SK-N-SH (cell line): ENCODE measurements around the gene KYNU. TPM values are rescaled to one million over a fixed set of nuclear protein-coding genes. Genes with fewer than 3 reads are reported as not detected.
A peak's percentile ranks its signal among the peaks of the same experiment; 100 is the strongest.

ENCODE experiments used
- CTCF ChIA-PET: fragments of 300-600, 350-600 bp; formaldehyde crosslinking; extraction: SDS; loops from one replicate; lab custom pipeline; 2021; lab: Yijun Ruan, JAX
- POLR2A ChIA-PET: fragments of 350-600 bp; sonication (Branson Sonifier 250); formaldehyde crosslinking; extraction: SDS; loops from one replicate; lab custom pipeline; 2020; ENCODE audit warnings: antibody characterized with exemption, inconsistent platforms; lab: Yijun Ruan, JAX
- DNase-seq: peaks from one replicate; pipeline ENCODE4 v3.0.0; 2012
- H2AFZ ChIP-seq: fragments of 200-600 bp; sonication (generic); 2 replicates; pipeline ENCODE4 v1.8.1; 2016; ENCODE audit warnings: antibody characterized with exemption, mild to moderate bottlenecking, low read depth
- H3F3A ChIP-seq: fragments of 200-600 bp; sonication (generic); replicated peaks from 2 replicates; pipeline ENCODE3; 2016; ENCODE audit warnings: antibody characterized with exemption, mild to moderate bottlenecking; ENCODE audit not compliant: insufficient read depth
- H3K27ac ChIP-seq, 2 experiments: fragments of 200-500 bp in 1 of 2; fragments of 200-600 bp in 1 of 2; sonication (Bioruptor generic) in 1 of 2; sonication (generic), shearing (Covaris generic) in 1 of 2; 2 replicates each; pipeline versions ENCODE4 v1.5.1 to v1.6.1; 2014 to 2016; ENCODE audit warnings: low read depth in 2 of 2, inconsistent platforms in 1 of 2, low read length in 1 of 2, mild to moderate bottlenecking in 1 of 2, mixed read lengths in 1 of 2
- H3K27me3 ChIP-seq: fragments of 200-600 bp; sonication (generic), shearing (Covaris generic); 2 replicates; pipeline ENCODE4 v1.6.1; 2016; ENCODE audit warnings: mixed run types; ENCODE audit not compliant: insufficient read depth
- H3K36me3 ChIP-seq, 2 experiments: fragments of 200-500 bp in 1 of 2; fragments of 200-600 bp in 1 of 2; sonication (Bioruptor generic) in 1 of 2; sonication (generic) in 1 of 2; replicated peaks in 1 of 2; 2 replicates each; pipeline versions ENCODE3 to v1.5.1; 2014 to 2016; ENCODE audit warnings: low read length in 1 of 2, mild to moderate bottlenecking in 1 of 2; ENCODE audit not compliant: insufficient read depth in 2 of 2, control insufficient read depth in 1 of 2
- H3K4me1 ChIP-seq, 2 experiments: fragments of 200-500 bp in 1 of 2; fragments of 200-600 bp in 1 of 2; sonication (Bioruptor generic) in 1 of 2; sonication (generic), shearing (Covaris generic) in 1 of 2; 2 replicates each; pipeline versions ENCODE4 v1.5.1 to v1.6.1; 2014 to 2016; ENCODE audit warnings: low read depth in 1 of 2, low read length in 1 of 2, mixed run types in 1 of 2; ENCODE audit not compliant: insufficient read depth in 2 of 2, control insufficient read depth in 1 of 2
- H3K4me2 ChIP-seq: fragments of 200-600 bp; sonication (generic), shearing (Covaris generic); 2 replicates; pipeline ENCODE4 v1.6.1; 2017; ENCODE audit warnings: mixed run types
- H3K4me3 ChIP-seq, 2 experiments: fragments of 200-500 bp in 1 of 2; fragments of 200-600 bp in 1 of 2; sonication (Bioruptor generic) in 1 of 2; sonication (generic), shearing (Covaris generic) in 1 of 2; 2 replicates each; pipeline versions ENCODE4 v1.5.1 to v1.8.1; 2014 to 2016; ENCODE audit warnings: low read depth in 2 of 2, inconsistent platforms in 1 of 2, low read length in 1 of 2, mild to moderate bottlenecking in 1 of 2, mixed read lengths in 1 of 2, moderate library complexity in 1 of 2
- H3K79me2 ChIP-seq: fragments of 200-600 bp; sonication (generic); 2 replicates; pipeline ENCODE4 v1.8.1; 2017; ENCODE audit warnings: mild to moderate bottlenecking; ENCODE audit not compliant: insufficient read depth
- H3K9ac ChIP-seq: fragments of 200-600 bp; sonication (generic); 2 replicates; pipeline ENCODE4 v1.6.1; 2017; ENCODE audit warnings: mixed run types
- H3K9me2 ChIP-seq: fragments of 200-600 bp; sonication (generic); 2 replicates; pipeline ENCODE4 v1.6.1; 2017; ENCODE audit warnings: mixed run types
- H3K9me3 ChIP-seq: fragments of 200-600 bp; sonication (generic); 2 replicates; pipeline ENCODE4 v1.6.1; 2017; ENCODE audit warnings: mixed run types, mild to moderate bottlenecking, moderate library complexity
- H4K20me1 ChIP-seq: fragments of 200-600 bp; sonication (generic); 2 replicates; pipeline ENCODE4 v1.6.1; 2017; ENCODE audit warnings: mild to moderate bottlenecking, mixed run types; ENCODE audit not compliant: insufficient read depth
- CHD2 ChIP-seq: fragments of 150-350 bp; IDR thresholded peaks from 2 replicates; pipeline ENCODE4 v1.6.1; 2018; ENCODE audit warnings: low read length; ENCODE audit not compliant: partially characterized antibody
- ELF1 ChIP-seq: IDR thresholded peaks from 2 replicates; pipeline ENCODE4 v1.4.0; 2012
- EP300 ChIP-seq, 2 experiments: IDR thresholded peaks; 2 replicates each; pipeline versions ENCODE4 v1.4.0 to v1.6.1; 2012; ENCODE audit warnings: borderline replicate concordance in 1 of 2, low read depth in 1 of 2, low read length in 1 of 2
- EZH2phosphoT487 ChIP-seq: fragments of 200-600 bp; sonication (generic); IDR thresholded peaks from 2 replicates; pipeline ENCODE4 v1.6.1; 2017; ENCODE audit warnings: low read depth, mixed run types, mild to moderate bottlenecking, antibody characterized with exemption, moderate library complexity, borderline replicate concordance
- FOSL2 ChIP-seq: IDR thresholded peaks from 2 replicates; pipeline ENCODE4 v1.4.0; 2012; ENCODE audit warnings: low read depth, mild to moderate bottlenecking, moderate library complexity, borderline replicate concordance
- FOXJ3 ChIP-seq: sonication (generic); formaldehyde crosslinking; IDR thresholded peaks from 2 replicates; pipeline ENCODE4 v1.5.1; 2020; ENCODE audit warnings: mild to moderate bottlenecking, missing genetic modification reagents
- GABPA ChIP-seq: IDR thresholded peaks from 2 replicates; pipeline ENCODE4 v1.4.0; 2012; ENCODE audit warnings: low read depth, mild to moderate bottlenecking
- GATA2 ChIP-seq: sonication (generic); formaldehyde crosslinking; IDR thresholded peaks from 2 replicates; pipeline ENCODE4 v1.5.0; 2020; ENCODE audit warnings: mild to moderate bottlenecking, missing genetic modification reagents
- JUND ChIP-seq: IDR thresholded peaks from 2 replicates; pipeline ENCODE4 v1.4.0; 2012
- MEF2A ChIP-seq: IDR thresholded peaks from 2 replicates; pipeline ENCODE4 v1.4.0; 2012; ENCODE audit warnings: low read depth, borderline replicate concordance
- NFIC ChIP-seq: IDR thresholded peaks from 2 replicates; pipeline ENCODE4 v1.4.0; 2012; ENCODE audit warnings: borderline replicate concordance
- NRF1 ChIP-seq: IDR thresholded peaks from 2 replicates; pipeline ENCODE4 v1.6.1; 2012; ENCODE audit warnings: low read depth, mild to moderate bottlenecking, low read length
- RAD21 ChIP-seq: IDR thresholded peaks from 2 replicates; pipeline ENCODE4 v1.6.1; 2012; ENCODE audit warnings: mild to moderate bottlenecking, low read length
- RCOR1 ChIP-seq: fragments of 150-350 bp; IDR thresholded peaks from 2 replicates; pipeline ENCODE4 v1.6.1; 2017; ENCODE audit warnings: antibody characterized with exemption, low read length
- RFX5 ChIP-seq: IDR thresholded peaks from 2 replicates; pipeline ENCODE4 v1.6.1; 2012; ENCODE audit warnings: mild to moderate bottlenecking, improper control_type of control experiment, low read length
- SIN3A ChIP-seq: IDR thresholded peaks from 2 replicates; pipeline ENCODE4 v1.6.1; 2012; ENCODE audit warnings: low read depth, mild to moderate bottlenecking, low read length, moderate library complexity, borderline replicate concordance
- SMC3 ChIP-seq: IDR thresholded peaks from 2 replicates; pipeline ENCODE4 v1.6.1; 2012; ENCODE audit warnings: low read depth, low read length, improper control_type of control experiment
- TAF1 ChIP-seq: IDR thresholded peaks from 2 replicates; pipeline ENCODE4 v1.6.1; 2012; ENCODE audit warnings: low read depth, mild to moderate bottlenecking, low read length, moderate library complexity, borderline replicate concordance
- TEAD4 ChIP-seq: IDR thresholded peaks from 2 replicates; pipeline ENCODE4 v1.4.0; 2012; ENCODE audit warnings: mild to moderate bottlenecking, borderline replicate concordance; ENCODE audit not compliant: insufficient read depth
- WGBS: methylation state at CpG from one replicate; pipeline ENCODE4 v1.1.6; 2017; ENCODE audit warnings: low lambda C conversion rate; 5-methylcytosine and 5-hydroxymethylcytosine counted together
- polyA plus RNA-seq, 3 experiments: library from polyadenylated mRNA; depleted of rRNA; stranded (reverse); fragments of >200 nt; gene quantifications; 2 replicates each; pipeline ENCODE4 v1.2.3, GENCODE V29; 2012
- TF ChIP-seq, protein P1 (sequence below): IDR thresholded peaks from 2 replicates; pipeline ENCODE4; 2012
- TF ChIP-seq, protein P2 (sequence below): fragments of 150-350 bp; IDR thresholded peaks from 2 replicates; pipeline ENCODE4 v1.6.1; 2017; ENCODE audit warnings: antibody characterized with exemption, low read length, low read depth, borderline replicate concordance
- TF ChIP-seq, protein P3 (sequence below): fragments of 150-350 bp; IDR thresholded peaks from 2 replicates; pipeline ENCODE4 v1.6.1; 2016; ENCODE audit warnings: mild to moderate bottlenecking, low read depth, low read length

KYNU gene
- polyA plus RNA-seq, 1 of the 3 experiments (the other 2 are of a cell fraction), result not detected

DNA sequence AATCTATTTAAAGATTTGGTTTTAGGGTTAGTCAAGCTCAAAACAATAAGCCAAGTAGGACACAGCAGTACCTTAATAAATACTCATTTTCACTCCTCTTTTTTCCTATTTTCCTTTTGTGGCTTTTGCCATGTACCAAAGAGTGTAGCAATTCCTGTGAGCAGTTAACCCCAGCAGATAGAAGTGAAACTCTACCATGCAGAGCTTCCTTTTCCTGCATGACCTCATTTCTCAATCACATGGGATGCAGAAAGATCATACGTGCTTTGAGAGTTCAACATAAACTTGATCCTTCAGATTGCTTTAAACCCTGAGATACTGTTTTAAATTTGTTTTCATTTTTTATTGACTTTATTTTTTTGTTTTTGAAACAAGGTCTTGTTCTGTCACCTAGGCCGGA is 152.7 kb downstream of the KYNU start:
- Histone ChIP-seq H3F3A (no peaks in the 10 kb centered on the region), H3K9ac (no peak overlapping the region), H3K36me3 (no peaks in the 10 kb centered on the region), H3K9me3 (no peaks in the 10 kb centered on the region), H3K4me2 (no peak overlapping the region), H3K4me3 (no peak overlapping the region), H3K79me2 (no peaks in the 10 kb centered on the region), H3K9me2 (no peaks in the 10 kb centered on the region), H4K20me1 (no peaks in the 10 kb centered on the region), H3K27me3 (no peaks in the 10 kb centered on the region), H3K4me1 (no peaks in the 10 kb centered on the region), H2AFZ (no peak overlapping the region), H3K27ac (no peak overlapping the region)
- DNase-seq, result no peak
- 89% methylated on average over 2 of the region's 2 CpGs for WGBS
- ChIA-PET POLR2A (no interaction called here), CTCF (interaction anchor here (1.2 kb wide), 1 partner anchor 230 kb away, joined by 3 read pairs; no protein-coding TSS in a partner anchor)
- TF ChIP-seq ELF1 (no peak), RCOR1 (no peak), FOSL2 (no peak), RFX5 (no peak), TEAD4 (no peak)
- TF ChIP-seq, protein P1, sequence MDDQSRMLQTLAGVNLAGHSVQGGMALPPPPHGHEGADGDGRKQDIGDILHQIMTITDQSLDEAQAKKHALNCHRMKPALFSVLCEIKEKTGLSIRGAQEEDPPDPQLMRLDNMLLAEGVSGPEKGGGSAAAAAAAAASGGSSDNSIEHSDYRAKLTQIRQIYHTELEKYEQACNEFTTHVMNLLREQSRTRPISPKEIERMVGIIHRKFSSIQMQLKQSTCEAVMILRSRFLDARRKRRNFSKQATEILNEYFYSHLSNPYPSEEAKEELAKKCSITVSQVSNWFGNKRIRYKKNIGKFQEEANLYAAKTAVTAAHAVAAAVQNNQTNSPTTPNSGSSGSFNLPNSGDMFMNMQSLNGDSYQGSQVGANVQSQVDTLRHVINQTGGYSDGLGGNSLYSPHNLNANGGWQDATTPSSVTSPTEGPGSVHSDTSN, result no peak

DNA sequence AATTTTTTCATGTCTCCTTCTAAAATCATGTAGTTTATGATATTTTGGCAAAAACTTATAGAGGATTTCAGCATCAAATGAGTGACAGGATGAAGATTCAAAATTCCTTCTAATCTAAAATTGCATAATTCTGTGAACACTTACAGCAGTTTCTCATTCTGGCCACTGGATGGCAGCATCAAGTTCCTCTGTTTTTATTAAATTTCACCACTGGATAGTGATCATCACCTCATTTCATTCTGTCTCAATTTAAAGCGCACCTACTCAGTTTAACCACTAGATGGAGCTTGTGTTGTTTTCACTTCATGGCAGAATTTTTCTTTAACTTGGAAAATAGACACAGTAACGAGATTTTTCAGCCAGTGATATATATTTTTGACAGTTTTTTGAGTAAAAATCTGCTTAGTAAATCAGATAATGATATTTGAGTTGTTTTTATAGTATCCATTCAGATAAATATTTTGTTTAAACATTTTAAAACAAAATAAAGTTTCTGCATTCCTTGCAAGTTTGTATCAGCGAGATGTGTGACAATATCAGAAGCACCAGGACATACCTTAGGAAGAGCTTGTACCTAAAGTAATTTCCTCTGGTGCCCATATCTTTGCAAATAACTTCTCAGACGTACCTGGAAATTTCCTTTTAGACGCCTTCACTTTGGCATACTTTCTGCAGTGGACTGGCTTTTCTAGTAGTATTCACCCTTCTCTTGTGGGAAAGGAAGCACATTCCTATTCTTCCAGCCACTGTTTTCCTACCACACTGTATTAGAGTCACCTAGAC is 157.0 kb downstream of the KYNU start:
- no peaks in the 10 kb centered on the region for H3K27me3 ChIP-seq
- H3K4me3 ChIP-seq, result peak overlapping the region in 1 of 2 experiments; percentile 42; a peak in 1 of 4 replicates
- DNase-seq, result peak; percentile 57
- WGBS, result 34% methylated on average over 5 of the region's 5 CpGs
- ChIA-PET POLR2A (no interaction called here), CTCF (interaction anchor here (0.6 to 3.5 kb wide), 29 partner anchors 9 to 1453 kb away, joined by 3 to 23 read pairs (median 3); no protein-coding TSS in a partner anchor)
- H3K9me3 ChIP-seq, result no peaks in the 10 kb centered on the region
- no peak overlapping the region for H3K9ac ChIP-seq
- 0 out of 2 replicates have a peak overlapping the region, but pooled peaks have one; percentile 16 for H2AFZ ChIP-seq
- H3K4me2 ChIP-seq, result no peak overlapping the region
- H3K27ac ChIP-seq, result no peak overlapping the region
- no peaks in the 10 kb centered on the region for H4K20me1 ChIP-seq
- H3K9me2 ChIP-seq, result no peaks in the 10 kb centered on the region
- no peaks in the 10 kb centered on the region for H3K4me1 ChIP-seq
- no peaks in the 10 kb centered on the region for H3K79me2 ChIP-seq
- H3F3A ChIP-seq, result no peaks in the 10 kb centered on the region
- H3K36me3 ChIP-seq, result no peaks in the 10 kb centered on the region
- TF ChIP-seq TAF1, result no peak
- peak; percentile 82 for TF ChIP-seq SMC3
- TF ChIP-seq EZH2phosphoT487, result no peak
- no peak for TF ChIP-seq FOXJ3 (CRISPR knock-in tag)
- TF ChIP-seq, protein P2, sequence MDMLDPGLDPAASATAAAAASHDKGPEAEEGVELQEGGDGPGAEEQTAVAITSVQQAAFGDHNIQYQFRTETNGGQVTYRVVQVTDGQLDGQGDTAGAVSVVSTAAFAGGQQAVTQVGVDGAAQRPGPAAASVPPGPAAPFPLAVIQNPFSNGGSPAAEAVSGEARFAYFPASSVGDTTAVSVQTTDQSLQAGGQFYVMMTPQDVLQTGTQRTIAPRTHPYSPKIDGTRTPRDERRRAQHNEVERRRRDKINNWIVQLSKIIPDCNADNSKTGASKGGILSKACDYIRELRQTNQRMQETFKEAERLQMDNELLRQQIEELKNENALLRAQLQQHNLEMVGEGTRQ, result no peak
- no peak for TF ChIP-seq SIN3A
- TF ChIP-seq, protein P3, sequence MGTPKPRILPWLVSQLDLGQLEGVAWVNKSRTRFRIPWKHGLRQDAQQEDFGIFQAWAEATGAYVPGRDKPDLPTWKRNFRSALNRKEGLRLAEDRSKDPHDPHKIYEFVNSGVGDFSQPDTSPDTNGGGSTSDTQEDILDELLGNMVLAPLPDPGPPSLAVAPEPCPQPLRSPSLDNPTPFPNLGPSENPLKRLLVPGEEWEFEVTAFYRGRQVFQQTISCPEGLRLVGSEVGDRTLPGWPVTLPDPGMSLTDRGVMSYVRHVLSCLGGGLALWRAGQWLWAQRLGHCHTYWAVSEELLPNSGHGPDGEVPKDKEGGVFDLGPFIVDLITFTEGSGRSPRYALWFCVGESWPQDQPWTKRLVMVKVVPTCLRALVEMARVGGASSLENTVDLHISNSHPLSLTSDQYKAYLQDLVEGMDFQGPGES, result no peak
- no peak for TF ChIP-seq ELF1
- TF ChIP-seq, protein P1, result no peak
- TF ChIP-seq RAD21, result peak; percentile 85
- peak; percentile 14 for TF ChIP-seq CHD2
- no peak for TF ChIP-seq GABPA
- no peak for TF ChIP-seq EP300 (IDR thresholded peaks at IDR 0.05; ENCODE audit: borderline replicate concordance in 1 of 2, low read depth in 1 of 2, low read length in 1 of 2)
- TF ChIP-seq GATA2 (CRISPR knock-in tag), result peak; percentile 37
- TF ChIP-seq NRF1, result no peak; the same call in 1 of the 2 replicates
- TF ChIP-seq RFX5, result peak; percentile 65; the same call in 1 of the 2 replicates
- TF ChIP-seq JUND, result no peak
- TF ChIP-seq MEF2A, result no peak
- peak; percentile 55; the same call in 1 of the 2 replicates for TF ChIP-seq RCOR1
- no peak for TF ChIP-seq NFIC
